Transverse colon (tissue), 4 donors: Measurements from ENCODE around the gene ALOX5AP. TPM values are rescaled to one million over a fixed set of nuclear protein-coding genes. Genes with fewer than 3 reads are reported as not detected.

Source experiments
- DNase-seq: peaks from one replicate; pipeline ENCODE4 v3.0.0-alpha.2; 2019
- H3K27ac ChIP-seq, 4 donors: fragments of 200-600 bp; sonication (generic); 2 replicates each; pipeline ENCODE4 v1.5.1; 2016 to 2018; ENCODE audit warnings: inconsistent platforms in 4 of 4
- H3K27me3 ChIP-seq: fragments of 200-600 bp; sonication (generic); 2 replicates; pipeline ENCODE4 v1.5.1; 2017; ENCODE audit warnings: inconsistent platforms
- H3K36me3 ChIP-seq, 4 donors: fragments of 200-600 bp; sonication (generic); 2 replicates each; pipeline ENCODE4 v1.5.1; 2017 to 2019; ENCODE audit warnings: inconsistent platforms in 4 of 4
- H3K4me1 ChIP-seq, 4 donors: fragments of 200-600 bp; sonication (generic); 2 replicates each; pipeline ENCODE4 v1.5.1; 2017 to 2020; ENCODE audit warnings: inconsistent platforms in 4 of 4
- H3K4me3 ChIP-seq, 4 donors: fragments of 200-600 bp; sonication (generic); 1 replicate in 1 of 4; 2 replicates in 3 of 4; pipeline versions ENCODE4 v1.5.1 to v1.6.1; 2017 to 2019; ENCODE audit warnings: inconsistent platforms in 4 of 4
- H3K9me3 ChIP-seq, 2 donors: fragments of 200-600 bp; sonication (generic); 2 replicates each; pipeline ENCODE4 v1.5.1; 2017 to 2019; ENCODE audit warnings: inconsistent platforms in 2 of 2
- EP300 ChIP-seq: sonication (generic); formaldehyde crosslinking; IDR thresholded peaks from one replicate; pipeline ENCODE4 v1.6.1; 2017; ENCODE audit warnings: antibody characterized with exemption, low read depth
- POLR2A ChIP-seq: fragments of 450-650 bp; IDR thresholded peaks from one replicate; pipeline ENCODE4 v1.6.1; 2016; ENCODE audit warnings: antibody characterized with exemption, mild to moderate bottlenecking, moderate library complexity
- POLR2AphosphoS5 ChIP-seq, 3 donors: sonication (generic); formaldehyde crosslinking; IDR thresholded peaks; one replicate each; pipeline ENCODE4 v1.6.1; 2016; ENCODE audit warnings: antibody characterized with exemption in 3 of 3
- WGBS, 2 donors: methylation state at CpG; one replicate each; pipeline ENCODE4 v1.1.5; 2018; ENCODE audit warnings: low coverage in 1 of 2; 5-methylcytosine and 5-hydroxymethylcytosine counted together
- in situ Hi-C, 4 donors: fragments of 200-750 bp; cut with MboI; loops; one replicate each; pipeline versions ENCODE4 v1.15.0 to v1.15.1; 2017; ENCODE audit warnings: low sequenced_read_pairs in 3 of 4, low pct_ligation_motif_present in 1 of 4, low pct_unique_long_range_greater_than_20kb in 1 of 4
- intact Hi-C: fragments of 100-400 bp; cut with DNase I; formaldehyde crosslinking; loops from one replicate; pipeline ENCODE4 v1.15.1; 2023; ENCODE audit warnings: low total_unique reads
- total RNA-seq, 4 donors: library from RNA; depleted of rRNA; stranded (reverse); fragments of >200 nt; gene quantifications; one replicate each; pipeline ENCODE4 v1.1.0, GENCODE V29; 2016
- TF ChIP-seq, protein P1 (sequence below), 5 experiments: fragments of 200-600 bp in 3 of 5; fragments of 450-650 bp in 2 of 5; sonication (generic) in 3 of 5; IDR thresholded peaks; 1 replicate in 2 of 5; 2 replicates in 3 of 5; pipeline ENCODE4 v1.5.1; 2016 to 2017; ENCODE audit warnings: antibody characterized with exemption in 5 of 5, inconsistent platforms in 3 of 5, mild to moderate bottlenecking in 2 of 5, moderate library complexity in 1 of 5

ALOX5AP gene
- total RNA-seq, 4 donors from 2014 or later = 1.2 to 18.7 (median 14.1) TPM

GRCh38 chr13:30799356-30799824 is 64.0 kb downstream of the ALOX5AP start:
- Histone ChIP-seq H3K9me3 (no peaks in the 10 kb centered on the region), H3K27ac (peak overlapping the region in 3 of 4 donors; percentile 12 to 55 (median 28)), H3K36me3 (no peaks in the 10 kb centered on the region), H3K27me3 (no peaks in the 10 kb centered on the region), H3K4me1 (peaks cover 0 to 30% (median 18%) of the 10 kb centered on the region in 4 donors), H3K4me3 (no peak overlapping the region)
- in situ Hi-C loops (loop anchor here (5.0 to 10.0 kb wide), 4 partner anchors 115 to 125 kb away; no protein-coding TSS in a partner anchor), intact Hi-C loops (loop anchor here (10.0 kb wide), 1 partner anchor 125 kb away; no protein-coding TSS in a partner anchor)
- TF ChIP-seq, protein P1, sequence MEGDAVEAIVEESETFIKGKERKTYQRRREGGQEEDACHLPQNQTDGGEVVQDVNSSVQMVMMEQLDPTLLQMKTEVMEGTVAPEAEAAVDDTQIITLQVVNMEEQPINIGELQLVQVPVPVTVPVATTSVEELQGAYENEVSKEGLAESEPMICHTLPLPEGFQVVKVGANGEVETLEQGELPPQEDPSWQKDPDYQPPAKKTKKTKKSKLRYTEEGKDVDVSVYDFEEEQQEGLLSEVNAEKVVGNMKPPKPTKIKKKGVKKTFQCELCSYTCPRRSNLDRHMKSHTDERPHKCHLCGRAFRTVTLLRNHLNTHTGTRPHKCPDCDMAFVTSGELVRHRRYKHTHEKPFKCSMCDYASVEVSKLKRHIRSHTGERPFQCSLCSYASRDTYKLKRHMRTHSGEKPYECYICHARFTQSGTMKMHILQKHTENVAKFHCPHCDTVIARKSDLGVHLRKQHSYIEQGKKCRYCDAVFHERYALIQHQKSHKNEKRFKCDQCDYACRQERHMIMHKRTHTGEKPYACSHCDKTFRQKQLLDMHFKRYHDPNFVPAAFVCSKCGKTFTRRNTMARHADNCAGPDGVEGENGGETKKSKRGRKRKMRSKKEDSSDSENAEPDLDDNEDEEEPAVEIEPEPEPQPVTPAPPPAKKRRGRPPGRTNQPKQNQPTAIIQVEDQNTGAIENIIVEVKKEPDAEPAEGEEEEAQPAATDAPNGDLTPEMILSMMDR (IDR thresholded peaks at IDR 0.05) = no peak
- TF ChIP-seq POLR2A (no peak), POLR2AphosphoS5 (IDR thresholded peaks at IDR 0.05) (no peak), EP300 (no peak)
- 69 to 73% methylated on average over 12 of the region's 12 CpGs for WGBS, 2 donors
- no peak for DNase-seq

DNA sequence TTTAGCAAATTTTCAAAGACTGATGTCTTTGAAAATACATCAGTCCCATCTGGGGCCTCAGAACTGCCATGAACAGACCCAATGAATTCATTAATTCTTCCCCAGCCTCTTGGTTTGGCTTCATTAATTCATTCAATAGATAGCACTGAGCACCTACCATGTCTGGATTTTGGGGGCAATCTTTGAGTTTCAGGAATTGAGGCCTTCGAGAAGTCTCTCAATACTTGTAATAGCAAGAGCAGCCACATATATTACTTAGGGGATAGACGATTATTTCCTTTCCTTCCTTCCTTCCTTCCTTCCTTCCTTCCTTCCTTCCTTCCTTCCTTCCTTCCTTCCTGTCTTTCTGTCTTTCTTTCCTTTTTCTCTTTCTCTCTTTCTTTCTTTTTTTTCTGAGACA is 64.8 kb downstream of the ALOX5AP start:
- Histone ChIP-seq H3K4me3 (no peak overlapping the region), H3K27me3 (no peaks in the 10 kb centered on the region), H3K9me3 (no peaks in the 10 kb centered on the region), H3K36me3 (no peaks in the 10 kb centered on the region), H3K4me1 (peaks cover 0 to 30% (median 18%) of the 10 kb centered on the region in 4 donors), H3K27ac (peak overlapping the region in 1 of 4 donors; percentile 55)
- WGBS, 2 donors = 58 to 88% methylated on average over 2 of the region's 2 CpGs
- intact Hi-C loops (loop anchor here (1.0 kb wide), 1 partner anchor 336 kb away; no protein-coding TSS in a partner anchor), in situ Hi-C loops (loop anchor here in 3 of 4 donors (25.0 kb wide), 1 partner anchor 663 kb away; no protein-coding TSS in a partner anchor)
- no peak for DNase-seq
- TF ChIP-seq EP300 = no peak
- TF ChIP-seq, protein P1 (IDR thresholded peaks at IDR 0.05) = no peak
- TF ChIP-seq POLR2AphosphoS5 (IDR thresholded peaks at IDR 0.05) = no peak
- no peak for TF ChIP-seq POLR2A

DNA sequence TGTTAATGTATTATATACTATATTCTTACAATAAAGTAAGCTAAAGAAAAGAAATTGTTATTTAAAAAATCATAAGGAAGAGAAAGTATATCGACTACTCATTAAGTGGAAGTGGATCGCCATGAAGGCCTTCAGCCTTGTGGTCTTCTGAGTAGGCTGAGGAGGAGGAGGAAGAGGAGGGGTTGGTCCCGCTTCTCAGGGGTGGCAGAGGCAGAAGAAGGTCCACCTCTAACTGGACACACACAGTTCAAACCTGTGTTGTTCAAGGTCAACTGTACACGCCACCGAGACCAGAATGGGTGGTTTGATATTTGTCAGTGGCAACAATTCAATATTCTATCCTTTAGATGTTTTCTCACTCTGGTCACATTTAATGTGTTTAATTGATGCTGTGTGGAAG is 67.2 kb downstream of the ALOX5AP start:
- H3K4me3 ChIP-seq = no peak overlapping the region
- DNase-seq = no peak
- in situ Hi-C loops (loop anchor here in 3 of 4 donors (25.0 kb wide), 1 partner anchor 665 kb away; no protein-coding TSS in a partner anchor), intact Hi-C loops (no loop called here)
- no peaks in the 10 kb centered on the region for H3K27me3 ChIP-seq
- no peaks in the 10 kb centered on the region for H3K9me3 ChIP-seq
- WGBS, 2 donors = 64 to 70% methylated on average over 2 to 5 of the region's 5 CpGs
- peak overlapping the region in 2 of 4 donors; percentile 29 to 49 for H3K27ac ChIP-seq
- no peaks in the 10 kb centered on the region for H3K36me3 ChIP-seq
- TF ChIP-seq EP300 (no peak), POLR2AphosphoS5 (IDR thresholded peaks at IDR 0.05) (no peak), POLR2A (no peak)
- TF ChIP-seq, protein P1 (IDR thresholded peaks at IDR 0.05) = no peak
- peaks cover 0 to 20% (median 13%) of the 10 kb centered on the region in 4 donors for H3K4me1 ChIP-seq

- Histone ChIP-seq H3K9me3 (no peaks in the 10 kb centered on the region), H3K27me3 (no peaks in the 10 kb centered on the region), H3K27ac (peak overlapping the region in 3 of 4 donors; percentile 29 to 68 (median 49)), H3K4me1 (peaks cover 0 to 20% (median 13%) of the 10 kb centered on the region in 4 donors), H3K4me3 (peak overlapping the region in 3 of 4 donors; percentile 26 to 43 (median 31)), H3K36me3 (no peaks in the 10 kb centered on the region)
- 19% methylated on average over 26 of the region's 32 CpGs; no CpG with 5 or more reads in 1 of the 2 donors for WGBS, 2 donors
- peak; percentile 88 for DNase-seq
- in situ Hi-C loops (loop anchor here in 3 of 4 donors (25.0 kb wide), 1 partner anchor 666 kb away; no protein-coding TSS in a partner anchor), intact Hi-C loops (no loop called here)
- TF ChIP-seq POLR2A (no peak), POLR2AphosphoS5 (IDR thresholded peaks at IDR 0.05) (peak in 2 of 3 donors; percentile 25 to 32), EP300 (no peak)
- TF ChIP-seq, protein P1 (IDR thresholded peaks at IDR 0.05) = peak; percentile 90 to 97 (median 93)
These were observed 67.7 kb downstream of the ALOX5AP start for GRCh38 chr13:30802953-30803478.
